Measurements from ENCODE around the gene NFATC3. TPM values are rescaled to one million over a fixed set of nuclear protein-coding genes. Genes with fewer than 3 reads are reported as not detected.

The NFATC3 gene
- total RNA-seq, 2 experiments from 2014 or later: 84.8 to 94.4 TPM

DNA sequence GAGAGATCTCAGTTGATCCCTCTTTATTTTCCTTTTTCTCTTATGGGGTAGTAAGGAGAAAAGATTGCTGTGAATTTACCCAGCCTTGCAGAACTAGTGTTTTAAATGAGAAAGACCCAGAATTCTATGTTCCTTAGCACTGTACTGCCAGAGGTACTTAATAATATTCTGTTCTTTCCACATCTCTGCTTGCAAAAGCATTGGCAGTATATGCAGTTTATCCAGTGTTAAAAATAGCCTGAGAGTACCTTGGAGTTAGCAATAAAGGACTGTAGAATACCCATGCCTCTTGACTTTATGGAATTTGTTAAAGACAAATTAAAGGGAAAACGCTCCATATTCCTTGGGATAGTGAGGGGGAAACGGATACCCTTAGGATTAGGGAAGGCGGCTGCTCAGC, 191.1 kb downstream of the NFATC3 start:
- Mint-ChIP-seq H3K4me1 (ENCODE audit: low read depth) (peaks cover 73% of the 10 kb centered on the region), H3K9me3 (no peaks in the 10 kb centered on the region), H3K27me3 (no peaks in the 10 kb centered on the region), H3K27ac (peak overlapping the region; percentile 94), H3K36me3 (ENCODE audit: low read depth) (peaks cover 71% of the 10 kb centered on the region), H3K4me3 (peak overlapping the region; percentile 66)
- no peaks in the 10 kb centered on the region for H3K9me3 ChIP-seq (ENCODE audit: control insufficient read depth in 1 of 2, insufficient read depth in 1 of 2, low read length in 2 of 2)
- no peak for DNase-seq
- no peak overlapping the region for H3K4me3 ChIP-seq (ENCODE audit: low read length)
- H3K27ac ChIP-seq (ENCODE audit: low read depth in 1 of 2, low read length in 2 of 2): peak overlapping the region; percentile 71 to 74
- peaks cover 30% of the 10 kb centered on the region for H3K36me3 ChIP-seq (ENCODE audit: insufficient read depth, low read length)
- intact Hi-C loops (cut with DNase I, micrococcal nuclease): loop anchor here in 1 of 2 experiments (1.0 kb wide), 2 partner anchors 11 to 34 kb away; partner anchors contain the start of gene SLC7A6OS
- no peak for TF ChIP-seq CTCF (IDR thresholded peaks at IDR 0.05)
- ChIA-PET CTCF (interaction anchor here (1.0 to 5.7 kb wide), 7 partner anchors 10 to 52 kb away, joined by 3 to 41 read pairs (median 7); partner anchors contain the start of genes PRMT7, SLC7A6 and SLC7A6OS), POLR2A (interaction anchor here (0.7 to 12.9 kb wide), 9 partner anchors 9 to 191 kb away, joined by 3 to 271 read pairs (median 4); partner anchors contain the start of genes NFATC3, PLA2G15, PRMT7 and SLC7A6)
- ATAC-seq (ENCODE audit: poor library complexity): no peak
- no peaks in the 10 kb centered on the region for H3K27me3 ChIP-seq (ENCODE audit: control insufficient read depth in 1 of 2, insufficient read depth in 2 of 2, low read length in 2 of 2)
- peaks cover 93% of the 10 kb centered on the region for H3K4me1 ChIP-seq (ENCODE audit: insufficient read depth, low read length)

Small RNAs within 50 kb of the gene (microRNA-seq; reads per million reads assigned to microRNA genes)
- not detected for gene MIR6773 (ENCODE audit: borderline microRNAs expressed, borderline replicate concordance)

Other genes with a start within 250 kb of the NFATC3 start
- gene THAP11, start 243.1 kb upstream of the NFATC3 start, total RNA-seq: 10 to 100 TPM; 31.2 to 32.1 TPM
- gene NUTF2, start 238.4 kb upstream of the NFATC3 start, total RNA-seq: 10 to 100 TPM; 24.0 to 25.7 TPM
- 10 to 100 TPM; 77.5 to 84.1 TPM for gene CENPT, start 237.7 kb upstream of the NFATC3 start, total RNA-seq
- 100 to 1,000 TPM; 134 to 145 TPM for gene EDC4, start 212.3 kb upstream of the NFATC3 start, total RNA-seq
- gene NRN1L, start 200.5 kb upstream of the NFATC3 start, total RNA-seq: 1 to 10 TPM; 2.9 to 4.4 TPM
- 10 to 100 TPM; 11.4 to 13.3 TPM for gene PSKH1, start 192.1 kb upstream of the NFATC3 start, total RNA-seq
- gene CTRL, start 153.5 kb upstream of the NFATC3 start, total RNA-seq: 10 to 100 TPM; 18.3 to 19.5 TPM
- 10 to 100 TPM; 68.7 to 71.6 TPM for gene PSMB10, start 148.5 kb upstream of the NFATC3 start, total RNA-seq
- 1 to 10 TPM; 5.9 to 6.3 TPM for gene LCAT, start 141.2 kb upstream of the NFATC3 start, total RNA-seq
- 10 to 100 TPM; 15.1 to 17.7 TPM for gene SLC12A4, start 116.7 kb upstream of the NFATC3 start, total RNA-seq
- under 1 TPM; 0.53 to 0.63 TPM for gene DPEP3, start 104.9 kb upstream of the NFATC3 start, total RNA-seq
- 10 to 100 TPM; 42.2 to 43.5 TPM for gene DPEP2, start 85.9 kb upstream of the NFATC3 start, total RNA-seq
- not detected for gene DPEP2NB, start 69.5 kb upstream of the NFATC3 start, total RNA-seq
- 10 to 100 TPM; 18.9 to 19.4 TPM for gene DDX28, start 62.1 kb upstream of the NFATC3 start, total RNA-seq
- 10 to 100 TPM; 10.4 to 13.6 TPM for gene DUS2, start 62.1 kb upstream of the NFATC3 start, total RNA-seq
- gene ESRP2, start 150.8 kb downstream of the NFATC3 start, total RNA-seq: not detected
- gene PLA2G15, start 160.0 kb downstream of the NFATC3 start, total RNA-seq: 1 to 10 TPM; 4.3 to 4.7 TPM
- 100 to 1,000 TPM; 187 to 197 TPM for gene SLC7A6, start 179.2 kb downstream of the NFATC3 start, total RNA-seq
- 10 to 100 TPM; 29.0 to 32.1 TPM for gene SLC7A6OS, start 225.6 kb downstream of the NFATC3 start, total RNA-seq
- 10 to 100 TPM; 46.3 to 51.0 TPM for gene PRMT7, start 225.6 kb downstream of the NFATC3 start, total RNA-seq